Hematopoietic multipotent progenitor cell treated with erythropoietin and hydrocortisone succinate and interleukin-3 and kit ligand, for 17 days (in vitro differentiated cells): ENCODE results near the gene DLGAP4.
"Not testable (repeated sequence)": the region's sequence is repeated elsewhere in the genome, so short reads cannot be mapped to it uniquely, and the experiment has no call there.

Experiments
- DNase-seq: peaks from one replicate; pipeline ENCODE4 v3.0.0-alpha.2; 2015; ENCODE audit warnings: low spot score

DLGAP4 gene

DNA sequence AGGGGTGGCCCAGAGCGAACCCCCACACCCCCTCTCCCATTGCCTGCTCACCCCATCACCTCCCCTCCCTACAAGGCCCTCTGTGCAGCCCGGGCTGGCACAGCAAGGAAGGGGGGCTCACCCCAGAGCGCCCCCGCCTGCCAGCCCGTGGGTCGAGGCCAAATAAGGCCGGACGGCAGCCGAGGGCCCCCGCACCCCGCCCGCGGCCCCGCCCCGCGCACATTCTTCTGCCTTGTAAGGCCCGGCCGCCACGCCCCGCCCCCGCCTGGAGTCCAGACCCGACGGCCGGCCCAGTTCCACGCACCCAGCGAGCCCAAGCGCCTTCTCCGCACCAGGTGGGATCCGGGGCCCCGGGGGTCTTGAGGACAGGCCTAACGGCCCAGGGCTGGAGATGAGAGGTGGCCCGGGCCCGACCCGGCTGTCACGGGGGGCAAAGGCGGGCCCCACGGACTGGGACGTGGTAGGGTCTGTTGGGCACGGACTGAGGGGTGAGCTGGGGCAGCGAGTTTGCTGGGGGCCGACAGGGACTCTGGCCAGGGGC, 235.2 kb downstream of the DLGAP4 start, which contains the start of gene MYL9:
Gene MYL9, plus strand, starts transcription at position 293 of the 541 bp plus-strand sequence. CDS start 3,366 bp downstream, outside the sequence.
- no peak for DNase-seq

DNA sequence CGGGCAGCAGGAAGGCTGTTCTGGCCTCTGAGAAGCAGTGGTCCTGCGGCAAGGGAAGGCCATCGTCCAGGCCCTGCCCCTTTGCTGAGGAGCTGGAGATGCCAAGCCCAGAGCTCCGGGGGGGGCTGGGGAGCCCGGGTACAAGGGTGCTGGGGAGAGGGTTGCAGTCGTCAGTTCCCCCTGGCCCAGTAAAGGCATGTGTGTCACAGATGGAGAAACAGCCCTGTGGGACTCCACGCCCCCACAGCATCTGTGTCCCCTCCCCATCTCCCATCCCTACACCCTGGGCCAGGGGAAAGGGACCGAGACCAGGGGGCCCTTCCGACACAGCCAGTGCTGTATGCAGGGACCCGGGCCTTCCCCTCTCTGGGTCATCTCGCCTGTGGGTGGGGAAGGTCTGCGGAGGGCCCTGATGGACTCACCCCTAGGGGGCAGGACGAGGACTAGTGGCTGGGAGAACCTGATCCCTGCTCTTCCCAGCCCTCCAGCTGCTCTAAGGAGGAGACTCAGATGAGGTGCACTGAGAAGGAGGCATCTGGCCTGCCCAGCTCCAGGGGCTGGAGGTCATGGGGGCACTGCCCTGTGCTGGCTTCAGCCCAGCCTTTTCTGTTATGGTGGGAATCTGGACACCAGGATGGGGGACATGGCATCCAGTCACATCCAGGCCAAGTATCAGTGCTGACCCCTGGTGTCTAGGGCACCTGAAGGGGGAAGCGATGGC, 235.8 kb downstream of the DLGAP4 start:
- no peak for DNase-seq

DNA sequence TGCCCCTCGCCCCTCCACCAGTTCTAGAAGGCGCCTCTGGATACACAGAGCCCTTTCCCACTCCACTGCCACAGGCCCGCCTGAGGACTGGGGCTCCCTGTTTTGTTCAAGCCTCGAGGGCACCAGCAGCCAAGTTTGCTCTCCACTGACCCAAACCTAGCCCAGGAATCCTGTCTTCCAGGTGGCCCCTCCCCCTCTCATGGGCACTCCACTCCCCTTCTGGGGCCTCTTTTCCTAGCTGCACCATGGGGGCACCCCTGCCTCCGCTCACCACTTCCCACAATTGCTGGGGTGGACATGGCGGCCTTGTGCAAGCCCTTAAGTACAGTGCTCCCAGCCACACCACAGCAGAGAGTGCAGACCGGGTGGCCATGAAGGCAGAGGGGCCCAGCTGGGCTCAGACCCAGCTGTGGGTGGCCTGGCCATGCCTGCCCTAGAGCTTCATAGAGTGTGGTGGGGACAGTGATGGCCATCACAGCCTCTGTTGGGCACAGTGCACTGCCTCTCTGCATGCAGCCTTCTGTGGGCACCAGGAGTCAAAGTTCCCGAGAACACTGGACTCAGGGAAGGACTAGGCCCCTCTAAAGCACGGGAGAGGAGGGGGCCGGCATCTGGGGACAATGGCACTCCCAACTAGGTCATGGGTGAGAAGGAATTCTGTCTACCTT, 236.5 kb downstream of the DLGAP4 start:
- no peak for DNase-seq

DNA sequence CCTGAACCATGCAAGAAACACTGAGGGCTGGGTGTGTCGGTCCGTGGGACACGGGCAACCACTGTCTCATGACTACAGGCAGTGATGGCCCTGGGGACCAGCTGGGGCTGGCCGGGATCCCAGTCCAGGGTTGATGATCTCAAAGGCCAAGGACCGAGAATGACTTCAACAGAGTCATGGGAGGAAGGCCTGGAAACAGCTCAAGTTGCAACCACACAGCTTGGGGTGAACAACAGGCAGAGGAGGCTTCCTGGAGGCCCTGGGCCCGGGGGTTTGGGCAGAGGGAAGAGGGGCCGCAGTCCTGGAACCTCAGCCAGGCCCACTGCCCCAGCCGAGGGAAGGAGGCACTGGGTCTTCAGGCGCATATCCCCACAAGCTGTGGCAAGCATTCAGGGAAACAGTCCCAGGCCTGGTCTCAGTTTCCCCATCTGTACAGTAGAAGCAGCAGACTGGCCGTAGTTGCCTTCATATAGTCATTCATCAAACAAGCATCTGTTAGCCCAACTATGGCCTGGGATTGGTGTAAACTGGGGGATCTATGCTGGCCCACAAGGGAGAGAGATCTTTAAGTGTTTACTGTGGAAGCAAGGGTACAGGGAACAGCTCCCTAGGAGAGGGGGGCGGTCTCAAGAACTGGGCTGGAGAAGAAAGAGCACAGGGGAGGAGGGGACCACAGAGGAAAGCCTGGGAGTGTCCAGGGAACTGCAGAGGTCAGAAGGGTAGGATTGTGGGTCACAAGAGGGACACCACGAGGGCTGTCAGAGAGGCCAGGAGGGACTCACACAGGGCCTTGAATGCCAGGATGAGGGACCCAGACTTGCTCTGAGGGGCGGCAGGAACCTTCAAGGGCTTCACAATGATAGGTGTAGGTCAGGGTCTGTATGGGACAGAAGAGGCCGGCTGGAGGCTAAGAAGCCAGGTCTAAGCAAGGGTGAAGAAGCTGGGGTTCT, 237.3 kb downstream of the DLGAP4 start:
- no peak for DNase-seq

DNA sequence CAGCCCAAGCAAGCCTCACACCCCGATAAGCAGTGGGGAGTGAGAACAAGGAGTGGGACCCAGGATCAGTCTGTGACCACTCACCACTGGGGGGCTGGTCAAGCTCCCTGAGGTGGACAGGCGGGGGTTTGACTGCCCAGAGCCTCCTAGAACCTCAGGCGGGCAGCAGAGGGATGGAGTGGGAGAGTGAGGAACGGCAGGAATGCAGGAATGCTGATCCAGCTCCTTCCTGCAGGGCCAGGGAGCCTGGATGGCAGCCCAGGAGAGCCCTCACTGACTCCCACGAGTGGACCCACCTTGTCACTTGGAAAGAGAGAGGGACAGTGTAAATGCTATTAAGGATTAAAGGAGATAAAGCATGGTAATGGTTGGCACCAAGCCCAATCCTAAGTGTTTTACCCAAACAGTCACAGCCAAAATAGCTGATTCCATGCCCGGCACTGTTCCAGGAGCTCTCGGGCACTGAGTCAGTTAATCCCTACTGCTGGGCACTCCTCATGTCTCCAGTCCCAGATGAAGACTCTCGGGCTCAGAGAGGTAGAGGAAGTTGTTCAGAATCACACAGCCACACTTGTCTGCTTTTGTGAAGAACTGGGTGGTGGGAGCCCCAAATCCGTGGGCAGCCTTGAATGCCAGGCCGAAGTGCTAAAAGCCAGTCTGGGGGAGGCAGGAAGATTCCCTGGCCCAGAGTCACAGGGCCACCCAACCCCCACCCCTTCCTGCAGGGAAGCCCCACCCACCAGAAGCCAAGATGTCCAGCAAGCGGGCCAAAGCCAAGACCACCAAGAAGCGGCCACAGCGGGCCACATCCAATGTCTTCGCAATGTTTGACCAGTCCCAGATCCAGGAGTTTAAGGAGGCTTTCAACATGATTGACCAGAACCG, 238.2 kb downstream of the DLGAP4 start:
- no peak for DNase-seq

DNA sequence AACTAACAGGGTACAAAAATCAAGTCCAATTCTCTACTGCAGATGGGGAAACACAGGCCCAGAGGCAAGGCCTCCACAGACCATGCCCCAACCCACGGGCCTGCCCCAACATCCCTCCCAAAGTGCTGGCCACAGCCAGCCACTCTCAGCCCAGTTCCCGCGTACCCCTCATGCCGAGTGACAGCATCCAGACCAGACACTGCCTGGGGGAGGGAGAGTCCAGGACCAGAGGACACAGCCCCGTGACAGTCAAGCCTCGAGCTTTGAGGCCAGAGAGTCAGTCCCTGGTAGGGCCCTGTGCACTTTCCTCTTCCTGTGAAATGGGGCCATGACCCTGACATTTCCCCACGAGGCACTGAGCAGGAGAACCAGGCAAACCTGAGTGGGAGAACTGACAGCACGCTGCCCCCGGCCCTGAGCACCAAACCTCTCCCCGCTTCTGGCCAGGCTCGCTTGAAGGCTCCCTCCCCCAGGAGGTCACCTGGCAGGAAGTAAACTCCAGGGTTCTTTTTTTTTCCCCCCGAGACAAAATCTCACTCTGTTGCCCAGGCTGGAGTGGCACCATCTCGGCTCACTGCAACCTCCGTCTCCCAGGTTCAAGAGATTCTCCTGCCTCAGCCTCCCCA, 240.1 kb downstream of the DLGAP4 start:
- DNase-seq = no peak

DNA sequence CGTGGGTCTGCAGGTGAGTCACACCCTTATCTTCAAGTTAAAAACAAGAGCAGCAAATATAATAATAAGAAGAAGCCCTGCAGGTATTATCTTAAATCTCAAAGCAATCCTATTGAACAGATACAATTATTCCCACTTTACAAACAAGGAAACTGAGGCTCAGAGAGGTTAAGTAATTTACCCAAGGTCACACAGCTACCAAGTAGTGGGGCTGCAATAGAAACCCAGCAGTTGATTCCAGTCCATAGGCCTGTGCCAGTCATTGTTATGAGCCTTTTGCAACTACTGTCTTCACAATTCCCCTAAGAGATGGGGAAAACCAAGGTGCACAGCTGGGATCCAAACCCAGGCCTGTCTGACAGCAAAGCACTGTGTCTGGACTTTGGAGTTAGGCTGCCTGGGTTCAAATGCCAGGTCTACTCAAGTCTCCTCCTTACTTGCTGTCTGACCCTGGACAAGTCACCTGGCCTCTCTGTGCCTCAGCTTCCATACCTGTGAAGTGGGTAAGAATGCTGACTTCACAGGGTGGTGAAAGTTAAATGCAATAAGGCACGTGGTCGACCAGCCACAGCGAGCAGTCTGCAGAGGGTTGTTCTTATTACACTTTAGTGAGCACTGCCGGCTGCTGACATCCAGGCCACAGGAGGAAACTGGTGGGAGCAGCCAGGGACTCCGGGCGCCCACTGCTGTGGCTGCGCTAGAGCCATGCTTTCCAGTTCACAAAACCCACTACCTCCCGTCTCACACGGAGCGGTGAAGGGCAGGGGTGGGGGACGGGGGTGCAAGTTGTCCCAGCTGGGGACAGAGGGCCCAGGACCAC, 241.3 kb downstream of the DLGAP4 start:
- no peak for DNase-seq

DNA sequence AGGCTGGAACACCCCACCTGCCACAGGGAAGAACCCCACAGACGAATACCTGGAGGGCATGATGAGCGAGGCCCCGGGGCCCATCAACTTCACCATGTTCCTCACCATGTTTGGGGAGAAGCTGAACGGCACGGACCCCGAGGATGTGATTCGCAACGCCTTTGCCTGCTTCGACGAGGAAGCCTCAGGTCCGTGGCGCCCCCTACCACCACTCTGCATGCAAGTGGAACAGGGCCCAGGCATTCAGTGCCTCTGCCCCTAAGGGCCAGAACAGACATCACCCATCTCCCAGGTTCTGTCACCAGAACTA, 241.8 kb downstream of the DLGAP4 start:
- DNase-seq = no peak

DNA sequence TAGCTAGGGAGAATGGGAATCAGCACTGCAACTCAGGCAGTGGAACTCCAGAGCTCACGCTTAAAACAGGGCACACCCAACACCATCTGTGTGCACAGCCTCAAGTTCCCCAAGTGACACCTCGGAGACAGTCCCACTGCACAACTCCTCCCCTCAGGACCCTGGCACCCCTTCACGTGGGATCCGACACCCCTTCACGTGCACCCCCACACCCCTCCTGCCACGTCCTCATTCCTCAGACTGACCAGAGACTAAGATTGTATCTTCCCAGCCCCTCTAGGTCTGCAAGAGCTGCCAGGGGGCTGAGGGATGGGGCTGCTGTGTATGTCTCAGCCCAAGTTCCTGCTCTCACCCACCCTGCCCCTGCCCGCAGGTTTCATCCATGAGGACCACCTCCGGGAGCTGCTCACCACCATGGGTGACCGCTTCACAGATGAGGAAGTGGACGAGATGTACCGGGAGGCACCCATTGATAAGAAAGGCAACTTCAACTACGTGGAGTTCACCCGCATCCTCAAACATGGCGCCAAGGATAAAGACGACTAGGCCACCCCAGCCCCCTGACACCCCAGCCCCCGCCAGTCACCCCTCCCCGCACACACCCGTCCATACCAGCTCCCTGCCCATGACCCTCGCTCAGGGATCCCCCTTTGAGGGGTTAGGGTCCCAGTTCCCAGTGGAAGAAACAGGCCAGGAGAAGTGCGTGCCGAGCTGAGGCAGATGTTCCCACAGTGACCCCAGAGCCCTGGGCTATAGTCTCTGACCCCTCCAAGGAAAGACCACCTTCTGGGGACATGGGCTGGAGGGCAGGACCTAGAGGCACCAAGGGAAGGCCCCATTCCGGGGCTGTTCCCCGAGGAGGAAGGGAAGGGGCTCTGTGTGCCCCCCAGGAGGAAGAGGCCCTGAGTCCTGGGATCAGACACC, 242.8 kb downstream of the DLGAP4 start:
- DNase-seq = no peak

DNA sequence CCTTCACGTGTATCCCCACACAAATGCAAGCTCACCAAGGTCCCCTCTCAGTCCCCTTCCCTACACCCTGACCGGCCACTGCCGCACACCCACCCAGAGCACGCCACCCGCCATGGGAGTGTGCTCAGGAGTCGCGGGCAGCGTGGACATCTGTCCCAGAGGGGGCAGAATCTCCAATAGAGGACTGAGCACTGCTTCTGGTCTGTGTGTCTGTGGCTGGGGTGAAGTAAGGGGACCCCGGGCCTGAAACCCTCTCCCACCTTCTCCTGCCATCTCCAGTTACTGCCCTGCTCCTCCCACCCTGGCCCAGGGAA, 243.4 kb downstream of the DLGAP4 start:
- DNase-seq = no peak

DNA sequence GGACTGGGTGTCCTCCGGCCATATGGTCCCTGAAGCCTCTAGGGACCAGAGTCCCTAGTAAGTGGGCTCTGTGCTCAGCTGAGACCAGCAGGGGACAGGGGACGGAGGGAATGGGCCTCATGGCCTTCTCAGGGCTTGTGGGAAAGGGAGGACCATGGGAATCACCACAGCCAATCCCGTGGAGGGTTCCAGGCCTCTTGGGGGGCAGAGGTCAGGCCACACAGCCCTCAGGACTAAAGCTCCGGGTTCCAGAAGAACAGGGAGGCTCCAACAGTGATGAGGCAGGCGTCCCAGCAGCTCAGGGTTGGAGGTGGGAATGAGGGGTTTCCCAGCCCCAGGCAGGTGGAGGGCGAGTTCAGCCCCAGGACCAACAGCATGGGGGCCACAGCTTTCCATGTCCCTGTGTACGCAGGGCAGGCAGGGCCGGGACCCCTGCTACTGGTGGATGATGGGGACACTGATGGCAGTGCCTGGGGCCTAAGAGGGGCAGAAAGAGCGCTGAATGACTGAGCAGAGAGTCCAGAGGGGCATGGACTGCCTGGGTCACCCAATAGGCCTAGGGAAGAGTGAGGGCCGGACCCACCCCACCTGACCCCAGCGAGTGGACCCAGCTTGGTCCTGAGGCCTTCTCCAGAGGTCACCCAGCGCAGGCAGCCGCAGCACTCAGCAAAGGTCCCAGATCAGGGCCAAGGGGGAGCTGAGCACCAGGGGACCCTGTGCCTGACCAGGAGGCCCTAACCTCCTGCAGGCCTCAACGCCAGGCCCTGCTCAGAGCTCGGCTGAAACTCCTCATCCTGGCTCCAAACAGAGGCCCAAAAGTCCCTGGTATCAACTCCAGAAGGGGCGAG, 244.0 kb downstream of the DLGAP4 start:
- DNase-seq = no peak

DNA sequence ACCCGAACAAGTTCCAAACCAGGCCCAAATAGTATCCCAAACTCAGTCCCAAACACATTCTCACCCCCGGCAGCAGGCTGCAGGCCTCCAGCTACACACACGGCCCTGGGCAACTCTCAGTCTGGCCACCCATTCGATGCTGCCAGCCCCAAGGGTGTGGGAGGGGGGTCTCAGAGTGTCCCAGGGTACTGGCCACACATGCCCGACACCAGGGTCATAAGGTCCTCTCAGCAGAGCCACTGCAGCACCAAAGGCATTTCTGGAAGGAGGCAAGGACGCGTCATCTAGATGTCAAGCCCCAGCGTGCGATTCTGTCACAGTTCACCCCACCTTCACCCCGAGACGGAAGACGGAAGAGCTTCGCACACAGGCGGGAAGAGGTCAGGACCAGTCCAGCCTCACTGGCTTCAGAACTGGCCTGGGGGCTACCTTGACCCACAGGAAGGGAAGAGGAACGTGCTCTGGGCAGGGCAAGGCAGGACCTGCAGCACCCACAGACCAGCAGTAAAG, 244.7 kb downstream of the DLGAP4 start:
- no peak for DNase-seq

DNA sequence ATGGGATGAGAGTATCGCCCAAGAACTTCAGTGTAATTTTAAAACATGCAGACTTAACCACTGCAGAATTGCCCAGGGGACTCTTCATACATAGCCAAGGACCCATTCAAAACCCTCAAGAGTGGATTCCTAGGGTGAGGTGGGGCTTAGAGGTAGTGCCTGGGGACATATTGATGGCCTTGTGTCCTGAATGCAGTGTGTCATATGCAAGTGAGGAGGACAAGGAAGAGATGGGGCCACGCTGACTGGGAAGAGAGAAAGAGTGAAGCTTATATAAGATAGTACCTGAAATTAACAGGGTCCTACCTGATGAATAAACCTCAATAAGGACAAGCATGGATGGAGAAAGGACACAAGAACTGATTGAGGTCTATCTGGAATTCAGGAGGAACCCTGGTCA, 249.1 kb downstream of the DLGAP4 start:
- no peak for DNase-seq

DNA sequence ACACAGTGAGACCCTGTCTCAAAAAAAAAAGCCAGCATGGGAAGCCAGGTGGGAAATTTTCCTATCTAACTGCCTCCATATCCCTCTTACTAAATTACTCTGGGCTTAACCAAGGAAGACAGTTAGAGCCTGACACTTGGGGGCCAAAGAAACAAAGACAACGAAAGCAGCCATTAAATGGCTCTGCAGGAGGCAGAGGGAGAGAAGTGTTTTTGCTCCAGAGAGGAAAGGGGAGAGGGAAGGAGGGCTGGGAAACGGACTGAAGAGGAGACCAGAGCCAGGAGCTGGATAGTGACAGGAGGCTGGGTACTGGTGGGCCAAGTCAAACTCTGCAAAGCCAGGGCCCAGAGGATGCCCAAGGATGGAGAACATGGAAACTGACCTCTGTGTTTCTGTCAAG, 256.6 kb downstream of the DLGAP4 start:
- DNase-seq = no peak

DNA sequence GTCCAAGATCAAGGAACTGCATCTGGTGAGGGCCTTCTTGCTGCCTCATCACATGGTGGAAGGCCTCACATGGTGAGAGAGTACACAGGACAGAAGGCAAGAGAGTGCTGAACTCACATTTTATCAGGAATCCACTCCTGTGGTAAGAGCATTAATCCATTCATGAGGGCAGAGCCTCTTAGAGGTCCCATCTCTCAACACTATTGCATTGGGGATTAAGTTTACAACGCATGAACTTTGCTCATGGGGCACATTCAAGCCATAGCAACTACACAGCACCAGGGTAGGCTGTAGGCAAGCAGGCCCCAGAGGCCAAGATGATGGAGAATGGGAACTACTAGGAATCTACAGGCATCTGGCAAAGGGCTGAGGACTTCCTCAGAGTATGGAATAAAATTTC, 257.2 kb downstream of the DLGAP4 start:
- no peak for DNase-seq

DNA sequence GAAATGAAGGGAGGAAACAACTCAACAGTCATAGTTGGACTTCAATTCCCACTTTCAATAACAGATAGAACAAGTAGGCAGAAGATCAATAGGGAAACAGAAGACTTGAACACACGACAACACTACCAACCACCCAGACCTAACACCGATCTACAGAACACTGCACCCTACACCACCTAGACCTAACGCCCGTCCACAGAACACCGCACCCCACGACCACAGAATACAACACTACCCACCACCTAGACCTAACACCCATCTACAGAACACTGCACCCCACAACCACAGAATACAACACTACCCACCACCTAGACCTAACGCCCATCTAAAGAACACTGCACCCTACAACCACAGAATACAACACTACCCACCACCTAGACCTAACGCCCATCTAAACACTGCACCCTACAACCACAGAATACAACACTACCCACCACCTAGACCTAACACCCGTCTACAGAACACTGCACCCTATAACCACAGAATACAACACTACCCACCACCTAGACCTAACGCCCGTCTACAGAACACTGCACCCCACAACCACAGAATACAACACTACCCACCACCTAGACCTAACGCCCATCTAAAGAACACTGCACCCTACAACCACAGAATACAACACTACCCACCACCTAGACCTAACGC, 258.1 kb downstream of the DLGAP4 start:
- DNase-seq = not testable (repeated sequence)

DNA sequence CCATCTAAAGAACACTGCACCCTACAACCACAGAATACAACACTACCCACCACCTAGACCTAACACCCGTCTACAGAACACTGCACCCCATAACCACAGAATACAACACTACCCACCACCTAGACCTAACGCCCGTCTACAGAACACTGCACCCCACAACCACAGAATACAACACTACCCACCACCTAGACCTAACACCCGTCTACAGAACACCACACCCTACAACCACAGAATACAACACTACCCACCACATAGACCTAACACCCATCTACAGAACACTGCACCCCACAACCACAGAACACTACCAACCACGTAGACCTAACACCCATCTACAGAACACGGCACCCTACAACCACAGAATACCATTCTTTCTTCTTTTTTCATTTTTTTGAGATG, 258.6 kb downstream of the DLGAP4 start:
- DNase-seq = not testable (repeated sequence)

DNA sequence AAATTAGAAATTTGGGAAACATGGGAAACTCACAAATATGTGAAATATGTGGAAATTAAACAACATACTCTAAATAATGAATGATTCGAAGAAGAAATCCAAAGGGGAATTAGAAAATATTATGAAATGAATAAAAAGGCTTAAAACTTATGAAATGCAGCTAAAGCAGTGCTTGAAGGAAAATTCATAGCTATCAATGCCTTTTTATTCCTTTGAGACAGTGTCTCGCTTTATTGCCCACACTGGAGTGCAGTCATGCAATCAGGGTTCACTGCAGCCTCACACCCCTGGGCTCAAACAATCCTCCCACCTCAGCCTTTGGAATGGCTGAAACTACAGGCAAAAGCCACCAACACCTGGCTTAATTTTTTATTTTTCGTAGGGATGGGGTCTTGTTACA, 259.4 kb downstream of the DLGAP4 start:
- DNase-seq = no peak
